Neural progenitor cell (in vitro differentiated cells): Measurements from ENCODE around the gene SH3GL3. TPM values are rescaled to one million over a fixed set of nuclear protein-coding genes. Genes with fewer than 3 reads are reported as not detected.

Experiments used
- DNase-seq: peaks from one replicate; pipeline ENCODE4 v3.0.0-alpha.2; 2016; ENCODE audit warnings: low spot score
- H2AFZ ChIP-seq: fragments of 200-600 bp; sonication (generic); replicated peaks from 2 replicates; pipeline ENCODE4 v1.6.1; 2016; ENCODE audit warnings: antibody characterized with exemption
- H3F3A ChIP-seq: fragments of 200-600 bp; sonication (generic); 2 replicates; pipeline ENCODE4 v1.6.1; 2016; ENCODE audit warnings: antibody characterized with exemption, low read depth
- H3K27ac ChIP-seq: fragments of 200-600 bp; sonication (generic); 2 replicates; pipeline ENCODE4 v1.5.1; 2016; ENCODE audit warnings: mild to moderate bottlenecking
- H3K27me3 ChIP-seq: fragments of 200-600 bp; sonication (generic); 2 replicates; pipeline ENCODE4 v1.6.1; 2016; ENCODE audit warnings: mild to moderate bottlenecking, moderate library complexity
- H3K36me3 ChIP-seq: fragments of 200-600 bp; sonication (generic); 2 replicates; pipeline ENCODE4 v1.5.1; 2016
- H3K4me1 ChIP-seq: fragments of 200-600 bp; sonication (generic); 2 replicates; pipeline ENCODE4 v1.6.1; 2016; ENCODE audit warnings: mixed run types
- H3K4me2 ChIP-seq: fragments of 200-600 bp; sonication (generic); 2 replicates; pipeline ENCODE4 v1.6.1; 2016
- H3K4me3 ChIP-seq: fragments of 200-600 bp; sonication (generic); 2 replicates; pipeline ENCODE4 v1.5.1; 2016
- H3K79me2 ChIP-seq: fragments of 200-600 bp; sonication (generic); 2 replicates; pipeline ENCODE4 v1.6.1; 2016; ENCODE audit warnings: low read depth
- H3K9ac ChIP-seq: fragments of 200-600 bp; sonication (generic); 2 replicates; pipeline ENCODE4 v1.6.1; 2016
- H3K9me3 ChIP-seq: fragments of 200-600 bp; sonication (generic); 2 replicates; pipeline ENCODE4 v1.5.1; 2016; ENCODE audit warnings: low read depth
- H4K20me1 ChIP-seq: fragments of 200-600 bp; sonication (generic); 2 replicates; pipeline ENCODE4 v1.6.1; 2016; ENCODE audit warnings: low read depth
- H3K27ac Mint-ChIP-seq: 3 replicates; pipeline ENCODE4 v1.8.0; 2021; ENCODE audit warnings: mixed read lengths
- H3K27me3 Mint-ChIP-seq: 2 replicates; pipeline ENCODE4 v1.8.0; 2022; ENCODE audit warnings: low read depth, mild to moderate bottlenecking, inconsistent platforms, moderate library complexity, mixed read lengths; ENCODE audit not compliant: insufficient read depth
- H3K36me3 Mint-ChIP-seq: 3 replicates; pipeline ENCODE4 v1.8.0; 2021; ENCODE audit warnings: mixed read lengths
- H3K4me1 Mint-ChIP-seq: 3 replicates; pipeline ENCODE4 v1.8.0; 2021; ENCODE audit warnings: mixed read lengths
- H3K4me3 Mint-ChIP-seq: 3 replicates; pipeline ENCODE4 v1.8.0; 2021; ENCODE audit warnings: mild to moderate bottlenecking, moderate library complexity, mixed read lengths
- H3K9me3 Mint-ChIP-seq: 3 replicates; pipeline ENCODE4 v1.8.0; 2020; ENCODE audit warnings: mixed read lengths
- CTCF ChIP-seq: fragments of 200-600 bp; sonication (generic); IDR thresholded peaks from 2 replicates; pipeline ENCODE4 v1.5.1; 2017; ENCODE audit warnings: antibody characterized with exemption, mild to moderate bottlenecking
- EZH2 ChIP-seq: fragments of 200-600 bp; sonication (generic); IDR thresholded peaks from 2 replicates; pipeline ENCODE4 v1.6.1; 2017; ENCODE audit warnings: antibody characterized with exemption, mild to moderate bottlenecking, moderate library complexity
- EZH2phosphoT487 ChIP-seq: fragments of 200-600 bp; sonication (generic); IDR thresholded peaks from 2 replicates; pipeline ENCODE4 v1.6.1; 2017; ENCODE audit warnings: antibody characterized with exemption
- total RNA-seq: library from RNA; depleted of rRNA; stranded (reverse); fragments of >200 nt; gene quantifications from 2 replicates; pipeline ENCODE4 v1.2.3, GENCODE V29; 2015; ENCODE audit warnings: low replicate concordance

Gene SH3GL3
- total RNA-seq, 1 donor from 2014 or later, result 8.2 TPM

DNA sequence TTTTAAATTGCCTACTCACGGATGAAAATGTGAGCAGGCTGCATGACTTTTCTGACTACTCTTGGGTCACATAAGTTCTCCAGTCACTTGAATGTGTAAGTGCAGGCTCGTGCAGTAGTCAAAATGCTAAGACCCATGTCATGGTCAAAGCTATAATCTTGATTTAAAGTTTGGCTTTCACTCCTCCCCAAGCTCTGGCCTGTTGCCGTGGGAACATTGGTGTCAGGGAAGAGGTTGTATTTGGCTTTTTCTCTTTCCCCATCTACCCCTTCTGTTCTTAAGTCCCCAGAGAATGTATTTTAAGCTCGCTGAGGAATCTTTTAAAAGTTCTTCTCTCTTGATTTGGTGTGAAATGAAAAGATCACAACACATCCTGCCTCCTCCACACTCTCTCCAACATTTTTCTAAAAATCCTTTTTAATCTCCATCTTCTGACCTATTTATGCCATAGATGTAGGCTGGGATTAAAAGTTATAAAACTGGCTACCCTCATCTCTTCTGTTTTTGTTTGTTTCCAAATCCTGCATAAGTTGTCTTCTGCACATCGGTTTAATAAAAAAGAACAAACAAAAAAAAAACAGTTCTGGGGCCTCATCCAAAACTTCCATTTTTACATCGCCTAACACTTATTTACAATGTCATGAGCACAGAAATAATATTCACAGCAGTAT is 145.4 kb downstream of the SH3GL3 start:
- Histone ChIP-seq H3K9ac (no peak overlapping the region), H3K4me1 (no peaks in the 10 kb centered on the region), H3K27ac (no peak overlapping the region), H3K79me2 (no peaks in the 10 kb centered on the region), H3K9me3 (no peaks in the 10 kb centered on the region), H4K20me1 (no peaks in the 10 kb centered on the region), H2AFZ (no peak overlapping the region), H3K27me3 (no peaks in the 10 kb centered on the region), H3K4me2 (no peak overlapping the region), H3K36me3 (no peaks in the 10 kb centered on the region), H3K4me3 (no peak overlapping the region), H3F3A (no peaks in the 10 kb centered on the region)
- Mint-ChIP-seq H3K9me3 (no peaks in the 10 kb centered on the region), H3K27ac (no peak overlapping the region), H3K4me3 (no peak overlapping the region), H3K27me3 (no peaks in the 10 kb centered on the region), H3K36me3 (no peaks in the 10 kb centered on the region), H3K4me1 (peaks cover 9% of the 10 kb centered on the region)
- no peak for DNase-seq
- TF ChIP-seq EZH2phosphoT487 (no peak), CTCF (no peak), EZH2 (no peak)

- no peak overlapping the region for H3K9ac ChIP-seq
- peaks cover 2% of the 10 kb centered on the region for H3K9me3 ChIP-seq
- Mint-ChIP-seq H3K4me3 (no peak overlapping the region), H3K4me1 (peaks cover 9% of the 10 kb centered on the region), H3K27me3 (peaks cover 2% of the 10 kb centered on the region), H3K36me3 (peaks cover 5% of the 10 kb centered on the region), H3K9me3 (peaks cover 10% of the 10 kb centered on the region), H3K27ac (no peak overlapping the region)
- H3K27ac ChIP-seq, result no peak overlapping the region
- no peak overlapping the region for H2AFZ ChIP-seq
- no peak overlapping the region for H3K4me2 ChIP-seq
- no peaks in the 10 kb centered on the region for H3F3A ChIP-seq
- H4K20me1 ChIP-seq, result no peaks in the 10 kb centered on the region
- TF ChIP-seq EZH2phosphoT487 (no peak), EZH2 (no peak), CTCF (no peak)
- no peak overlapping the region for H3K4me3 ChIP-seq
- no peaks in the 10 kb centered on the region for H3K27me3 ChIP-seq
- no peaks in the 10 kb centered on the region for H3K4me1 ChIP-seq
- H3K36me3 ChIP-seq, result no peaks in the 10 kb centered on the region
- H3K79me2 ChIP-seq, result no peaks in the 10 kb centered on the region
- no peak for DNase-seq
Observed at GRCh38 chr15:83595191-83595590, 148.1 kb downstream of the SH3GL3 start.

GRCh38 chr15:83598031-83598430 is 150.9 kb downstream of the SH3GL3 start:
- TF ChIP-seq EZH2phosphoT487, result no peak
- H3K27me3 Mint-ChIP-seq, result peaks cover 2% of the 10 kb centered on the region
- Histone ChIP-seq H2AFZ (no peak overlapping the region), H3K9me3 (peaks cover 5% of the 10 kb centered on the region), H3K9ac (no peak overlapping the region), H3K36me3 (no peaks in the 10 kb centered on the region), H4K20me1 (no peaks in the 10 kb centered on the region), H3F3A (no peaks in the 10 kb centered on the region), H3K27me3 (no peaks in the 10 kb centered on the region), H3K79me2 (no peaks in the 10 kb centered on the region), H3K4me2 (no peak overlapping the region), H3K4me3 (no peak overlapping the region), H3K4me1 (no peaks in the 10 kb centered on the region), H3K27ac (no peak overlapping the region)
- peaks cover 5% of the 10 kb centered on the region for H3K36me3 Mint-ChIP-seq
- H3K27ac Mint-ChIP-seq, result no peak overlapping the region
- H3K9me3 Mint-ChIP-seq, result peaks cover 23% of the 10 kb centered on the region
- H3K4me3 Mint-ChIP-seq, result no peak overlapping the region
- no peak for DNase-seq
- H3K4me1 Mint-ChIP-seq, result no peaks in the 10 kb centered on the region

DNA sequence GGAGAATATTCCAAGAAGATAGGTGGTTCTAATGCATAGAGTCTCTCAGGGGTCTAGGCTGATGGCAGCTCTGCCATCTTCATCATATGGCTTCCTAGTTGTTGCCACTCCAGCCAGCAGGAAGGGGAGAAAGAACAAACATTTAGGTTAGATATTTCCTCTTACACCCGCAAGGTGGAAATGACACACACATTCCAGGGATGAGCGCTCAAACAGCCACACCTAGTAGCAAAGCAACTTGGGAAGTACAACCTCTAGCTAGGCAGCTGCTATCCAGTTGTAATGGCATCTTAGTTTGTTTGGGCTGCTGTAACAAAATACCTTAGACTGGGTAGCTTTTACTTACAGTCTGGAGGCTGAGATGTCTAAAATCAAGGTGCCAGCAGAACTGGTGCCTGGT is 154.9 kb downstream of the SH3GL3 start:
- Mint-ChIP-seq H3K9me3 (peaks cover 23% of the 10 kb centered on the region), H3K36me3 (peaks cover 5% of the 10 kb centered on the region), H3K4me3 (no peak overlapping the region), H3K27ac (no peak overlapping the region), H3K27me3 (peaks cover 2% of the 10 kb centered on the region), H3K4me1 (no peaks in the 10 kb centered on the region)
- Histone ChIP-seq H3K36me3 (no peaks in the 10 kb centered on the region), H3K4me2 (no peak overlapping the region), H3K27me3 (no peaks in the 10 kb centered on the region), H3K9ac (no peak overlapping the region), H3K9me3 (peaks cover 5% of the 10 kb centered on the region), H3K27ac (no peak overlapping the region), H3K79me2 (no peaks in the 10 kb centered on the region), H3K4me1 (no peaks in the 10 kb centered on the region), H3K4me3 (no peak overlapping the region), H3F3A (no peaks in the 10 kb centered on the region), H2AFZ (no peak overlapping the region), H4K20me1 (no peaks in the 10 kb centered on the region)
- DNase-seq, result no peak
- no peak for TF ChIP-seq CTCF
- TF ChIP-seq EZH2phosphoT487, result no peak
- no peak for TF ChIP-seq EZH2
